Measurements from ENCODE around the gene AFF1.
A peak's percentile ranks its signal among the peaks of the same experiment; 100 is the strongest.

The AFF1 gene

DNA sequence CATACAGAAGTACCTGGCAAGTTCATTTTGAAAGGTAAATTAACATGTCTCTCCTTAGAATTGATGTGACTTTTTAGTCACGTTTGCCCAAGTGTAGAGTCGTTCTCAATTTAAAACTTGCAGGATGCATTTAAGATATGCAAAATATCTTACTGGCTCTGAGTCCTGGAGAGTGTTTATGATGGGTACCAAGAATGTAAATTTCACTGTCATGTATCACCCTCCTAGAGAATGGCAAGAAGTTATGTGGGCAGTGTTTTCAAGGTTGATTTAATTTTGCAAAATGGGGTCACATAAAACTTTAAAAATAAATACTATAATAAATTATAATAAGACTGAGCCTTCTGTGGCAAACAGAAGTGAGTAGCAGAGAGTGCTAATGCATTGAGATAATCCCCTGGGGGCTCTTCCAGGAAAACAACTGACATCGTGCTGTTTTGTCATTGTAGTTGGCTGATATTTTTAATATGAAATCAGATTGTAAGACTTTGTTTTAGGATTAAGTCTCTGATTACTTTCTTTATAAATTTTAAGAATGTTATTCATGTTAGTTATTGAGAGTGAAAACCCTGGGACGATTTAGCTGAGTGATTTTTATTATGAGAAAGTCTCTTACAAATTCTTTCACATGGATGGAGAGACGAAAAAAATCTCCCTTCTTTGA is 103.0 kb downstream of the AFF1 start:
- FAIRE-seq (no peak), DNase-seq (ENCODE audit: insufficient read length, low spot score) (no peak)
- TF ChIP-seq POU2F2 (IDR thresholded peaks at IDR 0.05; ENCODE audit: low read depth, low read length) (no peak), TAF1 (IDR thresholded peaks at IDR 0.05; ENCODE audit: low read depth, low read length) (no peak), POLR2AphosphoS5 (IDR thresholded peaks at IDR 0.05; ENCODE audit: low read depth, low read length) (no peak), PAX5 (IDR thresholded peaks at IDR 0.05; ENCODE audit: insufficient read depth, low read length, severe bottlenecking) (no peak), POLR2A (IDR thresholded peaks at IDR 0.05; ENCODE audit: low read depth, low read length) (no peak)

DNA sequence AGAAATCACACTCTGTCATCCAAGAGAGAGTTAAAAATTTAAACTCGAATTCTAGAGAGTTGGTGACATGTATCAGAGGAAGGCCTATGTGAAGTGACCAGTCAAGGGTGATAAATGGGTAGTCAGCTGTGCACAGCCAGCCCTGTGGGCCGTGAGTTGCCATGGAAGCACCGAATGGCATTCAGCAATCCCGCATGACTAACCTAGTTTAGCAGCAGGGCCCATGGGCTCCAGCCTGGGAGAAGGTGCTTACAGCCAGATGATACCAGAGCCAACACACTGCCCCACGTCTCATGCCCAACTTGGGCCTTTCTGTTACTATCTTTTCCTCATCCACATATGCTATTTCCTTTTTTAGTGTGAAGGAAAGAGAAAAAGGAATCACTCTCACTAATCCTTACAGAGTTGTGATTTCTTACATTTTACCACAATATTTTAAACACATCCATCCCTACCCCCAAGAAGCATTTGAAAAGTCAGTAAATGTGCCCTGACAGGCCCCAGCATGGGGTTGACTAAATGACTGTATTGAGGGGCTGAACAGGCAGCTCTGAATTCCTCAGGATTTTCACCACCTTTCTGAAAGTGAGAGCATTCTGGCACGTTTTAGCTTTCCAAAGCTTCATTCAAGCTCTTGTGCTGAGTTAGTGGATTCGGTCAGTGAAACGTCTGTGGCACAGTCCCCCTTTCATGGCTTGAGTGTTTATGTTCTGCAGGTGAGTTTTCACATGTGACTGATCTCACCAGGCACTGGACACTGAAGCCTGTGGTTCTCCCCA is 104.2 kb downstream of the AFF1 start:
- DNase-seq (ENCODE audit: insufficient read length, low spot score) = no peak
- TF ChIP-seq PAX5 (IDR thresholded peaks at IDR 0.05; ENCODE audit: insufficient read depth, low read length, severe bottlenecking) (no peak), POU2F2 (IDR thresholded peaks at IDR 0.05; ENCODE audit: low read depth, low read length) (no peak), POLR2AphosphoS5 (IDR thresholded peaks at IDR 0.05; ENCODE audit: low read depth, low read length) (no peak), TAF1 (IDR thresholded peaks at IDR 0.05; ENCODE audit: low read depth, low read length) (no peak)
- peak; percentile 80 for FAIRE-seq

DNA sequence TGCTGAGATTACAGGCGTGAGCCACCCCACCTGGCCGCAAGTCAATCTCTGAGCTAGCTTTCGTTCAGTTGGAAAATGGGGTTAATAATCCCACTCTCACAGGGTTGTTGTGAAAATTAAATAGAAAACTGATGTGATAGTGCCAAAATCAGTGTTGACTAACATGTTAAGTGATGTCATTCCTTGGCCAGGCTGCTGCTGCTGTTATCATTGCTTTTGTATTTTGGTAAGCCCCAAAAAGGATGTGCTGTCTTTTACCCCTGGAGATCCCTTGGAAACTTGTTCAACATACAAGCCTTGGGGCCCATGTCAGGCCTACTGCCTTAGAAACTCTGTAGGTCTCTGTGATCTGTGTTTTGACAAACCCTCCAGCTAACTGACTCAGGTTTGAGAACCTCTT is 106.3 kb downstream of the AFF1 start:
- FAIRE-seq = no peak
- no peak for TF ChIP-seq SPI1 (IDR thresholded peaks at IDR 0.05; ENCODE audit: low read depth, low read length)
- no peak for TF ChIP-seq TAF1 (IDR thresholded peaks at IDR 0.05; ENCODE audit: low read depth, low read length)
- no peak for TF ChIP-seq POLR2A (IDR thresholded peaks at IDR 0.05; ENCODE audit: low read depth, low read length)
- no peak for TF ChIP-seq PAX5 (IDR thresholded peaks at IDR 0.05; ENCODE audit: insufficient read depth, low read length, severe bottlenecking)
- TF ChIP-seq POU2F2 (IDR thresholded peaks at IDR 0.05; ENCODE audit: low read depth, low read length) = no peak
- no peak for TF ChIP-seq POLR2AphosphoS5 (IDR thresholded peaks at IDR 0.05; ENCODE audit: low read depth, low read length)
- DNase-seq (ENCODE audit: insufficient read length, low spot score) = no peak

DNA sequence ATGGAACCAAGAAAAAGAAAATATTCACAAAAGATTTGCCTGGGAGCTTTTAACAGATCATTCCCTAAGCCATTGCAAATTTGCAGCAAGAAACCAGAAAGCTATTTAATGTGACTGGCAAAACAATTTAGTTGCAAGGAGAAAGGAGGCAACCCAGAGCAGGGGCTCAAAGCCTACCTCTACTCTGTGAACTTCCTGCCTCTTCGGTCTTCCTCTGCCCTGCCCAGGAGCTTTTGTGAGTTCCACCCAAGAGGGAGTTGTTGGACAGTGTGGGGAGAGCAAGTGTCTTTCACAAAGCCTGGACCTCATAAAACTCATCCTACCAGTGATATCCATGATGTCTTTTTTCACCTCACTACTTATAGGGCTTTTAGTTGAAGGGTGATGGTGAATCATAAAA is 107.4 kb downstream of the AFF1 start:
- FAIRE-seq = no peak
- TF ChIP-seq TAF1 (IDR thresholded peaks at IDR 0.05; ENCODE audit: low read depth, low read length) = no peak
- TF ChIP-seq SPI1 (IDR thresholded peaks at IDR 0.05; ENCODE audit: low read depth, low read length) = no peak
- TF ChIP-seq POLR2AphosphoS5 (IDR thresholded peaks at IDR 0.05; ENCODE audit: low read depth, low read length) = no peak
- TF ChIP-seq POU2F2 (IDR thresholded peaks at IDR 0.05; ENCODE audit: low read depth, low read length) = no peak
- TF ChIP-seq PAX5 (IDR thresholded peaks at IDR 0.05; ENCODE audit: insufficient read depth, low read length, severe bottlenecking) = no peak
- TF ChIP-seq POLR2A (IDR thresholded peaks at IDR 0.05; ENCODE audit: low read depth, low read length) = no peak
- DNase-seq (ENCODE audit: insufficient read length, low spot score) = no peak

DNA sequence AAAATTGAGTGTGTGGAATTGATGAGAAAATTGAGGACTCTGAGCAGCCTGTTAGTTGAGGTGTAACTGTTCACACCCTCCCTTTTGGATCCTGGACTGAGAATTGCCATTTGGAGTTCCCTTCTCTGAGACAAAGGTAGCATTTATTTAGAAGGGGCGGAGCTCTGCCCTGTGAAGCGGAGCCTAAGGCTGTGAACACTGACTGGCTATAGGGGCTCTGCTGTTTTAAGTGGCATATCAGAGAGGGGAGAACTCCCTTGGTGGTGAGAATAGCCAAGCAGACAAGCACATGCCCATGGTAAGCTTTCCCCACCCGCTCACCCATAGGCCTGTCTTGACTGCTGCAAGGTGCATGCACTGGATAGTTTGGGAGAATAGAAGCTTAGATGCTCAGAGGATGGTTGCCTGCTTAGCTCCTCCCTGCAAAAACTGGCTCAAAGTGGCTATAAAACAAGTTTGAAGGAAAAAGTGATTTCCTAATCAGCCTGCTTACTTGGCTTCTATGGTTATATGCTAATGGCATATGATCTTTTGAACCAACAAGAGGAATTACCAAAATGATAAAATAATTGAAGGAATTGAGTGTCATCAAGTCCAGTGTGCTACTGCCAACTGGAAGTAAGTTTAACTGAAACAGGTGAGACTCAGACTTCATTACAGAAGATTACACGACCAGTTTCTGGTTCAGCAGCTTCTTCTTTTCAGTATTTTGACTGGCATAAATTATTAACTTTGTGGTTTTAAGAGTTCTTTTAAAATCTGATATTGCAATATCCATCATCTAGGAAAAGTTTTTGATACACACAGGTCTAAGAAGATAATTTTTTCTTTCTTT is 108.4 kb downstream of the AFF1 start:
- no peak for DNase-seq (ENCODE audit: insufficient read length, low spot score)
- TF ChIP-seq POLR2A (IDR thresholded peaks at IDR 0.05; ENCODE audit: low read depth, low read length) (no peak), POU2F2 (IDR thresholded peaks at IDR 0.05; ENCODE audit: low read depth, low read length) (no peak), POLR2AphosphoS5 (IDR thresholded peaks at IDR 0.05; ENCODE audit: low read depth, low read length) (no peak)
- FAIRE-seq = peak; percentile 67

DNA sequence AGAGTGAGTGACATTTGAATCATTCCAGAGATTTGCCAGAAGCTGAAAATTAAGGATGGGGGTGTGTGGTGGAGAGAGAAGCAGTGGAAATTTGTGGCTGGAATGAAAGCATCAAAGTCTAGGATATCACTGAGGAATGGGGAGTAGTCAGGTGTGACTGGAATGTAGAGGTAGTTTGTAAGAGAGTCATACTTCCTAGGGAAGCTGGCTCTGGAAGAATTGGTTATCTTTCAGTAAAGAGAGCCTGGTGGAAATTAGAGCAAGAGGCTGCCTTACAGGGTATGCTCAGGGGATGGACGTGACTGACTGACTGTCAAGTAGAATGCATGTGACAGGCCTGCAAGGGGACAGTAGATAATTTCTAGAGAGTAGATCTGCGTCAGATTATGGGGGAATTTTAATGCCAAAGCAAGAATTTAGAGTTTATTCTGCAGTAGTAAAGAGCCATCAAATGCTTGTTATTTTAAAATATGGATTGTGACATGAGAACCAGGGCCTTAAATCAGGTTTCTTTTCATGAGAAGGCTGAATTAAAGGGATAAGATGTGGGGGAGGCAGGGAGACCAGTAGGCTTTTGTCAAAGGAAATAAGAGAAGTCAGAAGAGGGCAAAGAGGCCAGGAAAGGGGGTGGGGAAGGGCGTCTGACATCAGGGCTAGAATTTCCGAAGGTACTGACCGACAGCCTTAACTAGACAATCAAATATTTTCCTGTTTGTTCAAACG is 109.9 kb downstream of the AFF1 start:
- DNase-seq (ENCODE audit: insufficient read length, low spot score) (no peak), FAIRE-seq (peak; percentile 50)
- no peak for TF ChIP-seq PAX5 (IDR thresholded peaks at IDR 0.05; ENCODE audit: insufficient read depth, low read length, severe bottlenecking)
- no peak for TF ChIP-seq POU2F2 (IDR thresholded peaks at IDR 0.05; ENCODE audit: low read depth, low read length)
- TF ChIP-seq POLR2AphosphoS5 (IDR thresholded peaks at IDR 0.05; ENCODE audit: low read depth, low read length) = no peak
- no peak for TF ChIP-seq SPI1 (IDR thresholded peaks at IDR 0.05; ENCODE audit: low read depth, low read length)
- no peak for TF ChIP-seq POLR2A (IDR thresholded peaks at IDR 0.05; ENCODE audit: low read depth, low read length)
- no peak for TF ChIP-seq TAF1 (IDR thresholded peaks at IDR 0.05; ENCODE audit: low read depth, low read length)

DNA sequence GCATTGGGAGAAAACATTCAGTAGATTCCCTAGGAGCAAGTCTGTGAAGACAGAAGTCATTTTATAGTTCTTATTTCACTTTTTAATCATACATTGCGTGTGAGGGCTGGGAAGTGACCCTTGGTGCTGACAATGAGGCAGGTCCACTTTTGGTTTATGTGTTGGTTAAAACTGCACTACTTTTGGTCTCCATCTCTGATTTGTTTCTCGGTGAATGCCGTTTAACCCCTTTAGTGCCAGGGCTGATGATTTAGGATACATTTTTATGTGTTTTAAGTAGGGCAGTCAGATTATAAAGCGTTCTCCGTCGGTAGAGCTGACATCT is 110.4 kb downstream of the AFF1 start:
- no peak for DNase-seq (ENCODE audit: insufficient read length, low spot score)
- no peak for FAIRE-seq
- no peak for TF ChIP-seq PAX5 (IDR thresholded peaks at IDR 0.05; ENCODE audit: insufficient read depth, low read length, severe bottlenecking)
- TF ChIP-seq POLR2A (IDR thresholded peaks at IDR 0.05; ENCODE audit: low read depth, low read length) = no peak
- TF ChIP-seq SPI1 (IDR thresholded peaks at IDR 0.05; ENCODE audit: low read depth, low read length) = no peak
- TF ChIP-seq POU2F2 (IDR thresholded peaks at IDR 0.05; ENCODE audit: low read depth, low read length) = no peak
- no peak for TF ChIP-seq TAF1 (IDR thresholded peaks at IDR 0.05; ENCODE audit: low read depth, low read length)
- no peak for TF ChIP-seq POLR2AphosphoS5 (IDR thresholded peaks at IDR 0.05; ENCODE audit: low read depth, low read length)

DNA sequence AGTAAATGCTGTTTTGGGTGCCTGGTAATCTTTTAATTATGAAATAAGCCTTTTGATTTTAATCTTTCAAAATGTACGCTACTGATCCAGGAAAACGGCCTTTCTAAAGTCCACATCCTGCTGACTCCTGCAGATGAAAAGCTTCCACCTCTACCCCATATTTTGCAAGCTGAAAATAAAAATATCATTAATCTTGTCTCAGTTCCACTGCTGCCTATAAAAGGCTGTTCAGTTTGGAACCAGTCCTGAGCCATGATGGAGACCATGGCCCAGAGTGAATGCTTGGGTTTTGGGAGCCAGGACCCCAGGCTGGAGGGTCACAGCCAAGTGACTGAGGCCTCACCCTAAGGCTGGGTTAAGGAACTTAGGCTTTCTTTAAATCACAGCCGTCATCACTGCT is 110.8 kb downstream of the AFF1 start:
- FAIRE-seq (no peak), DNase-seq (ENCODE audit: insufficient read length, low spot score) (no peak)
- TF ChIP-seq POU2F2 (IDR thresholded peaks at IDR 0.05; ENCODE audit: low read depth, low read length) (no peak), POLR2AphosphoS5 (IDR thresholded peaks at IDR 0.05; ENCODE audit: low read depth, low read length) (no peak), TAF1 (IDR thresholded peaks at IDR 0.05; ENCODE audit: low read depth, low read length) (no peak), POLR2A (IDR thresholded peaks at IDR 0.05; ENCODE audit: low read depth, low read length) (no peak), SPI1 (IDR thresholded peaks at IDR 0.05; ENCODE audit: low read depth, low read length) (no peak), PAX5 (IDR thresholded peaks at IDR 0.05; ENCODE audit: insufficient read depth, low read length, severe bottlenecking) (no peak)

DNA sequence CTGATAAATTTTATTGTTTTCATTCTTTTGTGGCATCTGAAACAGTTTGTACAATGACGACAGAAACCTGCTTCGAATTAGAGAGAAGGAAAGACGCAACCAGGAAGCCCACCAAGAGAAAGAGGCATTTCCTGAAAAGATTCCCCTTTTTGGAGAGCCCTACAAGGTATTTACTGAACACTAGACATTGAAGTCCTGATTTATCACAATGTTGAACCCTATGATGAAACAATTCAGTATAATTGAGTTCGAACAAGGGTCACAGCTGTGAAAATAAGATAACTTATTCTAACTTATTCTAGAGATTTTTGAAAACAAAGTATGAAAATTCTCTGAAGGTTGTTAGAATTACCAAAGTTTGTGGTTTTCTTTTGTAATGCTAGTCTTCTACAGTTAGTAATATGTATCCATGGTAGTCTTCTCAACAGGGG is 111.3 kb downstream of the AFF1 start:
- no peak for FAIRE-seq
- TF ChIP-seq TAF1 (IDR thresholded peaks at IDR 0.05; ENCODE audit: low read depth, low read length) (no peak), PAX5 (IDR thresholded peaks at IDR 0.05; ENCODE audit: insufficient read depth, low read length, severe bottlenecking) (no peak), POLR2A (IDR thresholded peaks at IDR 0.05; ENCODE audit: low read depth, low read length) (no peak), POU2F2 (IDR thresholded peaks at IDR 0.05; ENCODE audit: low read depth, low read length) (no peak), POLR2AphosphoS5 (IDR thresholded peaks at IDR 0.05; ENCODE audit: low read depth, low read length) (no peak), SPI1 (IDR thresholded peaks at IDR 0.05; ENCODE audit: low read depth, low read length) (no peak)

More for the DNA sequence above, 111.3 kb downstream of the AFF1 start:
- no peak for DNase-seq (ENCODE audit: insufficient read length, low spot score)
